Activated T-helper 2 cell treated with anti-CD3 and anti-CD28 coated beads, Interferon-gamma antibody, Interleukin-2, Interleukin-4, amounts not matched to agents 10 μg/mL and 5 μg/mL and 100 μg/mL, durations not matched to agents 14 hours and 24 hours and 36 hours (primary cell): ENCODE measurements around the gene ANKRD65. TPM values are rescaled to one million over a fixed set of nuclear protein-coding genes. Genes with fewer than 3 reads are reported as not detected.

ENCODE experiments used
- DNase-seq: peaks from one replicate; pipeline ENCODE4 v3.0.0; 2021; ENCODE audit warnings: low spot score
- H3K27ac Mint-ChIP-seq: one replicate; pipeline ENCODE4 v1.8.0; 2021; ENCODE audit warnings: mixed read lengths
- H3K27me3 Mint-ChIP-seq: one replicate; pipeline ENCODE4 v1.8.0; 2021; ENCODE audit warnings: low read depth, mixed read lengths
- H3K36me3 Mint-ChIP-seq: one replicate; pipeline ENCODE4 v1.8.0; 2021; ENCODE audit warnings: low read depth, mixed read lengths
- H3K4me1 Mint-ChIP-seq: one replicate; pipeline ENCODE4 v1.8.0; 2021; ENCODE audit warnings: low read depth, mixed read lengths
- H3K4me3 Mint-ChIP-seq: one replicate; pipeline ENCODE4 v1.8.0; 2021; ENCODE audit warnings: low read depth, mild to moderate bottlenecking, moderate library complexity, mixed read lengths
- H3K9me3 Mint-ChIP-seq: one replicate; pipeline ENCODE4 v1.8.0; 2021; ENCODE audit warnings: mixed read lengths
- intact Hi-C: fragments of 100-400 bp; cut with micrococcal nuclease; formaldehyde crosslinking; loops from one replicate; pipeline ENCODE4 v1.15.1; 2023
- total RNA-seq: library from RNA; stranded (reverse); gene quantifications from 2 replicates; pipeline ENCODE4 v1.2.3, GENCODE V29; 2022

ANKRD65 gene
- total RNA-seq, 1 donor from 2014 or later: not detected

DNA sequence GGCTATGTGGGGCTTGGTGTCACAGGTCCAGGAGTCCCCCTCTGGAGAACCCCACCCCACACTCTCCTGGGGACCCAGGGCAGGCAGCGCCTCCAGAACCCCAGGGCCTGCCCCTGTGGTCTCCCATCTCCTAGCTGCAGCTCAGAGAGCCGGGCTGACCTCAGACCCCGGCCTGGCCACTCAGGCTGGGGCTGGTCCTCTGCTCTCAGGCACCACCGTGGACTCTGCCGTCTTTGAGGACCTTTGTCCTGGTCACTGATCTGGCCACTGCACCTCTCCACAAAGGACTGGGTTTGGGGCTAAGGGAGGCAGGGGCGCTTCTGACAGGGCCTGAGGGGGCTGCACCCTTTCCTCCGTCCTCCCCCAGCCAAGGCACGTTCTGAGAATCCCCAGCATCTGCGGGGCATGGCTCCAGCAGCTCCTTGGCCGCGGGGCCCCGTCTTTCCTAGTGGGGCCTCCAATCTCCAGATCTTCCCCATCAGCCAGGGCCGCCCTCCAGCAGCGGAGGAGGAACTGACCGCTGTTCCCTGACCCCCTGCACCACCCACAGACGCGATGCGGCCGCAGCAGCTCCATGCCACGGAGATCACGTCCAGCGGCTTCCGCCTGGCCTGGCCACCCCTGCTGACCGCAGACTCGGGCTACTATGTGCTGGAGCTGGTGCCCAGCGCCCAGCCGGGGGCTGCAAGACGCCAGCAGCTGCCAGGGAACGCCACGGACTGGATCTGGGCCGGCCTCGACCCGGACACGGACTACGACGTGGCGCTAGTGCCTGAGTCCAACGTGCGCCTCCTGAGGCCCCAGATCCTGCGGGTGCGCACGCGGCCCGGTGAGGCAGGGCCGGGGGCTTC lies 17.7 kb upstream of the ANKRD65 start:
- Mint-ChIP-seq H3K4me3 (no peak overlapping the region), H3K27me3 (peaks cover 7% of the 10 kb centered on the region), H3K27ac (no peak overlapping the region), H3K9me3 (no peaks in the 10 kb centered on the region), H3K36me3 (no peaks in the 10 kb centered on the region), H3K4me1 (peaks cover 2% of the 10 kb centered on the region)
- DNase-seq: no peak
- intact Hi-C loops: no loop called here

DNA sequence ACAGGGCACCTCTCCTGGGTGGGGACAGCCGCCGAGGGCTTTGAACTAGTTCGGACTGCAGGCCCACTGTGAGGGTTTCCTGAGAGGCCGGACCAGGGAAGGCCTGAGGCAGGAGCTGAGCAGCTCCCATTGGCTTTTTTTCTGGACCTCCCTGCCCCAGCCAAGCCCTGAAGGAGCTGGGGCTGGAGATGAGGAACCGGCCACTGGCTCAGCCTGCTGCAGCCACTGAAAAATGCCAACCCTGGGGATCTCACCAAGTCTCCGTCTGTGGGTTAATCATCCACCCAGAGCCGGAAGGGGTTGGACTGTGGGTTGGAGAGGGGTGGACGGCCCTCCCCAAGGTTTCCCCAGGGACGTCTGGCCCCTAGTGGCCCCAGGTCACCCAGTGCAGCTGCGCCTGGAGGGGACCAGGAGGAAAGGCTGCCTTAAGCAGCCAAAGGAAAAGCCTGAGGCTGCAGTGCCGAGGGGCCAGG lies 16.9 kb upstream of the ANKRD65 start:
- peaks cover 2% of the 10 kb centered on the region for H3K4me1 Mint-ChIP-seq
- H3K27me3 Mint-ChIP-seq: peaks cover 7% of the 10 kb centered on the region
- H3K27ac Mint-ChIP-seq: no peak overlapping the region
- intact Hi-C loops: no loop called here
- H3K4me3 Mint-ChIP-seq: no peak overlapping the region
- H3K36me3 Mint-ChIP-seq: no peaks in the 10 kb centered on the region
- no peaks in the 10 kb centered on the region for H3K9me3 Mint-ChIP-seq
- DNase-seq: no peak

DNA sequence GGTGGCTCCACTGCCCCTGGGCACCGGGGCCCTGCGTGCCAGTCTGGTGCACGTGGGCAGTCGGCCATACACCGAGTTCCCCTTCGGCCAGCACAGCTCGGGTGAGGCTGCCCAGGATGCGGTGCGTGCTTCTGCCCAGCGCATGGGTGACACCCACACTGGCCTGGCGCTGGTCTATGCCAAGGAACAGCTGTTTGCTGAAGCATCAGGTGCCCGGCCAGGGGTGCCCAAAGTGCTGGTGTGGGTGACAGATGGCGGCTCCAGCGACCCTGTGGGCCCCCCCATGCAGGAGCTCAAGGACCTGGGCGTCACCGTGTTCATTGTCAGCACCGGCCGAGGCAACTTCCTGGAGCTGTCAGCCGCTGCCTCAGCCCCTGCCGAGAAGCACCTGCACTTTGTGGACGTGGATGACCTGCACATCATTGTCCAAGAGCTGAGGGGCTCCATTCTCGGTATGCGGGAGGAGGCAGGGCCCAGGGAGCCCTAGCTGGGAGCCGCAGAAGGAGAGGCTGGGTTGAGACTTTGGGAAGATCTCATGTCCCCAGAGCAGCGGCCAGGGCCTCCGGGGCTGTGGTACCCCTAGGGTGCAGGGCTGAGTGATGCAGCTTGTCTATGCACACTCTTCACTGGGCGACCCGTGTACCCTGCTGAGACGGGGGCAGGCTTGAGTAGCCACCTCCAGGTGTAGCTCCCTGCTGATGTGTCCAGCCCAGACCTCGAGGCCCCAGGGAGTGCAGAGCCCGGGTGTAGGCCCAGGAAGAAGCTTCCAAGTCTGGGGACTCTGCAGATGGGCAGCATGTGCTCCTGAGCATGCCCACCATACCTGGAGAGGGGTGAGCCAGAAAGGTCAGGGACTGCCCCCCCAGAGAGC lies 16.2 kb upstream of the ANKRD65 start:
- peaks cover 2% of the 10 kb centered on the region for H3K4me1 Mint-ChIP-seq
- H3K27me3 Mint-ChIP-seq: peaks cover 7% of the 10 kb centered on the region
- no peak overlapping the region for H3K27ac Mint-ChIP-seq
- no peak for DNase-seq
- no peaks in the 10 kb centered on the region for H3K9me3 Mint-ChIP-seq
- H3K36me3 Mint-ChIP-seq: no peaks in the 10 kb centered on the region
- intact Hi-C loops: no loop called here
- no peak overlapping the region for H3K4me3 Mint-ChIP-seq

DNA sequence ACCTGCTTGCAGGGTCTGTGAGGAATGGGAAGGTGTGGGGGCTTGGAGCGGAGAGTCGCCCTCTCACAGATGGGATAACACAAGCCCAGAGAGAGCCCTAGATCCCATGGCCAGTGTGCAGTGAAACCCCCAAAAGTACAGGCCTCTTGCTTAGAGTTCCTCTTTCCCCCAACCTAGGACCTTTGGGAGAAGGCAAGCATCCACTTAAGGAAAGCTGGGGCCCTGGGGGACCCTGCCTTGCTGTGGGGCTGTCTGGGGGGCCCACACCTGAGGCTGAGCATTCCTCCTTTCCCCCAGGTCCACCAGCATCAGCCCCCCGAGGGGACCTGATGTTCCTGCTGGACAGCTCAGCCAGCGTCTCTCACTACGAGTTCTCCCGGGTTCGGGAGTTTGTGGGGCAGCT lies 15.6 kb upstream of the ANKRD65 start:
- DNase-seq: no peak
- intact Hi-C loops: no loop called here
- Mint-ChIP-seq H3K9me3 (no peaks in the 10 kb centered on the region), H3K27me3 (peaks cover 7% of the 10 kb centered on the region), H3K36me3 (no peaks in the 10 kb centered on the region), H3K27ac (no peak overlapping the region), H3K4me3 (no peak overlapping the region), H3K4me1 (peaks cover 2% of the 10 kb centered on the region)

DNA sequence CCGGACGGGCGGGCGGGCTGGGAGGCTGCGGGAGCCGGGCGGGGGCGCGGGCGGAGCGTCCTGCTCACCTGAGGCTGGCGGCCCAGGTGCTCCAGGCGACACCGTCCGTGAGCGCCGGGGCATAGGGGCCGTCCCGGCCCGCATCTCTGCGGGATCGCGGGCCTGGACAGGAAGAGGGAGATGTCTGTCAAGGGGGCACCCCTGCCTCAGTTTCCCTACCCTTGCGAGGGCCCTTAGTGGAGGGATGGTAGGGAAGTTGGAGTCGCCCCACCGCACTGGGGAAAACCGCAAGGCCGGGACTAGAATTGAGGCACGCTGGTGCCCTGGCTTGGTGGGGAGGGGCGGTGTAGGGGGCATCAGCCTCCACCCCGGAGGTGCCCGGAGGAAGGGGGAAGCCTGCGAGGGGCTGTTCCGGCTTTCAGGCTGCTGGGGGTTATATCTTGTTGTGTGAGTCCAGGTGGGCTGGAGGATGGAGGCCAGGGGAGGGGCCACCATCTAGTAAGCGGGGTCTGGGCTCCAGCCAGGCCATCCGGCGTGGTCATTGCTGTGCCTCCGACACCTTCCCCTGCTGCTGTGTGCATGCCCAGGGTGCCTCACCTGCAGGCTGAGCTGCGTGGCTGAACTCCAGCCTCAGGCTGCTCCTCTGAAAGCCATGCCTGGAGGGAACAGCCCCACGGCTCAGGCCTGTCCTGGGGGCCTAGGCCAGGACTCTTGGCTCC lies 15.0 kb upstream of the ANKRD65 start:
- peak overlapping the region; percentile 51 for H3K4me3 Mint-ChIP-seq
- H3K9me3 Mint-ChIP-seq: no peaks in the 10 kb centered on the region
- no peak overlapping the region for H3K27ac Mint-ChIP-seq
- peaks cover 7% of the 10 kb centered on the region for H3K27me3 Mint-ChIP-seq
- intact Hi-C loops: no loop called here
- no peaks in the 10 kb centered on the region for H3K36me3 Mint-ChIP-seq
- DNase-seq: no peak
- peaks cover 2% of the 10 kb centered on the region for H3K4me1 Mint-ChIP-seq

DNA sequence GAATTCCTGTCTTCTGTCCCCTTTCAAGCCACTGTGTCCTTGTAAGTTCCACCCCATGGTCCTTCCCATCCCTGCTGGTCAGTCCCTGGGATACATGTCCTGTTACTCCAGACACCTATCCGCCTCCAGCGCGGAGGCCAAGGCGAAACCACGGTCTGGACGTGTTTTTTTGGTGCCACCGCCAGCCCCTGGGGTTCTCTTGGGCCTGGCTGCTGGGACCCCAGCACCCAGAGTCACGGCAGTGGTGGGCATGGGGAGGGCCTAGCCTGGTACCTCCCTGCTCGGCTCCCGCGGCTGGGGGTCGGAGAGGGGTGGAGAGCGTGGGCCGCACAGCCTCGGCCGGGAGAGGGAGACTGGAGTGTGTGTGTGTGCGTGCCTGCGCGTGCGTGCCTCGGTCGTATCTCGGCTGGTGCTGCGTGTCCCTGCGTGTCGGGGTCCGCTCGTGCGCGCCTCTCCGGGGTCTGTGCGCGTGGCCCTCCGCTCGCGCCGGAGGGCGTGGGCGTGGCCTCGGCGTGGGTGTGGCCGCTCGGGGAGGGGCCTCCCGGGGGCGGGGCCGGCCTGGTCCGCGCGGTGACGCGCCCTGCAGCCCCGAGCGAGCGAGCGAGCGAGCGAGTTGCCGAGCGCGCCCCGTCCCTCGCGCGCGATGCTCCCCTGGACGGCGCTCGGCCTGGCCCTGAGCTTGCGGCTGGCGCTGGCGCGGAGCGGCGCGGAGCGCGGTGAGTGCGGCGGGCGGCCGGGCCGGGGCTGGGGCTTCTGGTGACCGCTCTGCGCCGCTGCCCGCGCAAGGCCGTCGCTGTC lies 14.2 kb upstream of the ANKRD65 start, which contains the start of gene VWA1:
Gene VWA1 (plus strand): TSS at position 585 of the 798 bp plus-strand sequence. CDS start 59 bp downstream, at position 644.
- peak within 1 kb of the TSS; percentile 51 for H3K4me3 Mint-ChIP-seq
- H3K27ac Mint-ChIP-seq: no peak within 1 kb of the TSS
- peak; percentile 68 for DNase-seq
- no peaks in the 10 kb centered on the region for H3K9me3 Mint-ChIP-seq
- peaks cover 2% of the 10 kb centered on the region for H3K4me1 Mint-ChIP-seq
- peaks cover 7% of the 10 kb centered on the region for H3K27me3 Mint-ChIP-seq
- intact Hi-C loops: no loop called here
- H3K36me3 Mint-ChIP-seq: no peaks in the 10 kb centered on the region

DNA sequence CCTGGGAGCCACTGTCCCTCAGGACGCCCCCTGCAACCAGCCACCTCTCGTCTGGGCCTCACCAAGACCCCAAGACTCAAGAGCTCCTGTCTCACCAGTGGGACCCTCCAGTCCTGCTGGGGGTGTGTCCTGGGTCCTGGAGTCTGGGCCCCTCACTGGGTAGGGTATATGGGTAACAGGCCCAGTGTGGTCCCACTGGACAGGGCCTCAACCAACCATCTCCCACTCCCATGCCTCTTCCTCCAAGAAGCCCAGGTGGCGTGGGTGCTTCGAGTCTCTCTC lies 13.7 kb upstream of the ANKRD65 start:
- H3K27me3 Mint-ChIP-seq: peaks cover 11% of the 10 kb centered on the region
- DNase-seq: no peak
- no peak overlapping the region for H3K27ac Mint-ChIP-seq
- no peaks in the 10 kb centered on the region for H3K36me3 Mint-ChIP-seq
- no peaks in the 10 kb centered on the region for H3K9me3 Mint-ChIP-seq
- H3K4me3 Mint-ChIP-seq: no peak overlapping the region
- intact Hi-C loops: no loop called here
- H3K4me1 Mint-ChIP-seq: peaks cover 2% of the 10 kb centered on the region

DNA sequence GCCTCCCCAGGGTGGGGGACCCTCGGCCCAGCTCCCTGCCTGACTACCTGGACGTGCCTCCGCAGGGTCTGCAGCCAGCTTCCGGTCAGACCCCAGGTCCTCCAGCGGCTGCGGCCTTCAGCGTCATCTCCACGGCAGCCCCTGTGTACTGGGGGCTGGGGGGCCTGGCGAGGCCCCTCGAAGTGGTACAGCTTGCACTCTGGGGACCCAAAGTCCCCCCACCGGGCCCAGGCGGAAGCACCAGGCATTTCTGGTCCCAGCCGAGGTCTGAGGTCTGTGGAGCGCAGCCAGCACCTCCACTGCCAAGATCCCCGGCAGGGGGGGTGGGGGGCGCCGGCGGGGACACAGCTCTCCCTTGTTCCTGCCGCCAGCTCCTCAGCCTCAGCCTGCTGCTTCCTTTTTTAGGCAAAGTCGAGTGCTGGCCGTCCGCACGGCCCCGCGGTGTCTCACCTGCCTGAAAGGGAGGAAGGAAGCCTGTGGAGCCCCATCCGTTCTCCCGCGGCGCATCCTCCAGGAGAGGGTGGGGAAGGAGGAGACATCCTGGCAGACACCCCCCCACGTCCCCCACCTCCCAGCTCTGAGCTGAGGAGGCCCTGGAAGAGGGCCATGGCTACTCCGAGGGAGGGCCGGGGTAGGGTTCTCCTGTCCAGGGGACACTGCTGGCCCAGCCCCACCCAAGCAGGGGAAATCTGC lies 13.2 kb upstream of the ANKRD65 start:
- H3K36me3 Mint-ChIP-seq: no peaks in the 10 kb centered on the region
- no peaks in the 10 kb centered on the region for H3K9me3 Mint-ChIP-seq
- peaks cover 2% of the 10 kb centered on the region for H3K4me1 Mint-ChIP-seq
- no peak for DNase-seq
- intact Hi-C loops: no loop called here
- no peak overlapping the region for H3K27ac Mint-ChIP-seq
- H3K27me3 Mint-ChIP-seq: peaks cover 15% of the 10 kb centered on the region
- H3K4me3 Mint-ChIP-seq: no peak overlapping the region

DNA sequence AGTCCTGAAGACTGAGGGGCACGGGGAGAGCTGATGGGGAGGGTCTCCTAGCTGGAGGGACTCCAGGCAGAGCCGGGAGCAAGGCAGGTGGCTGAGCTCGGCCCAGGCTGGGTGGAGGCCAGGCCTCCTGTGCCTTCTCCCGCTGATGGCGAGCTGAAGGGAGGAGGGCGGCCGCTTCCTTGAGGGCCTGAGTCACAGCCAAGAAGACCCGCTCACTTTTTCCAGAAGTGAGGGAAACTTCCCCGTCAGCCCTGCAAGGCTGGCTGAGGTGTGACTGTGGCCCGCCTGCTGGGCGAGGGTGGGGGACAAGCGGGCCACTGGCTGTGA lies 12.7 kb upstream of the ANKRD65 start:
- Mint-ChIP-seq H3K9me3 (no peaks in the 10 kb centered on the region), H3K27ac (no peak overlapping the region), H3K4me1 (peaks cover 2% of the 10 kb centered on the region), H3K4me3 (no peak overlapping the region), H3K36me3 (no peaks in the 10 kb centered on the region), H3K27me3 (peaks cover 15% of the 10 kb centered on the region)
- intact Hi-C loops: no loop called here
- no peak for DNase-seq

DNA sequence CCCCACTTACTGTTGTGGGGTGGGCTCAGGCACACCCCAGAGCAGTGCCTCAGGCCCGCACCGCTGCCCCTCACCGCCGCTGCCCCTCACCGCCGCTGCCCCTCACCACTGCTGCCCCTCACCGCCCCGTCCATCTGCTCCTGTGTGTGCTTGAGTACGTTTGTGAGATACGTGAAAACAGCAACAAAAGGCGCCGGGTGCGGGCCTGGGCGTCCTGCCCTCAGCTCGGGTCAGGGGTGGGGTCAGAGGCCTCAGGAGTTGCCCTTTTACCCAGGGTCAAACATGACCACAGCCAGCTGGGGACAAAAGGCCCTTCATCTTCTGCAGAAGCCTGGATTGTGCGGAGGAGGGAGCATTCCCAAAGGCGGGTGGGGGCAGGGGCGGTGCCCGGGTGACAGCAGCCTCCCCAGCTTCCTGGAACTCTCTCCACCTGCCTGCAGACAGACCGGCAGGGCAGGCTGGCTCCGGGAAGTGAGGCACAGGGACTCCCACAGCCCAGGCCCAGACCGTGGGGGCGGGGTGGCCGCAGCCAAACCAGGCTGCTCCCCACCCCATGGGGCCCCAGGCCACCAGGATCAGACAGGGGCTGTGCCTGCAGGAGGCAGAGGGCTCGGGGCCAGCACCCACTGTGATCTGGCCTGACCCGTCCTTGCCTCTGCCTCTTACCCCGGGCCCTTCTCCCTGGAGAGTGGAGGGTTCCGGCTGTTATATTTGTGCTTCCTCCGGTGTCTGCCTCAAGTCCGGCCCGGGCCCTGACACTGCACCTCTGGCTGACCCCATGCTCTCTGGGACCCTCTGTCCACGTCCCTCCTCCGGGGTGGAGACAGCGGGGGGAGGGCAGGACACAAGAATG lies 12.1 kb upstream of the ANKRD65 start:
- Mint-ChIP-seq H3K4me1 (peaks cover 2% of the 10 kb centered on the region), H3K4me3 (no peak overlapping the region), H3K27ac (no peak overlapping the region), H3K27me3 (peaks cover 20% of the 10 kb centered on the region), H3K36me3 (no peaks in the 10 kb centered on the region), H3K9me3 (no peaks in the 10 kb centered on the region)
- no peak for DNase-seq
- intact Hi-C loops: no loop called here

DNA sequence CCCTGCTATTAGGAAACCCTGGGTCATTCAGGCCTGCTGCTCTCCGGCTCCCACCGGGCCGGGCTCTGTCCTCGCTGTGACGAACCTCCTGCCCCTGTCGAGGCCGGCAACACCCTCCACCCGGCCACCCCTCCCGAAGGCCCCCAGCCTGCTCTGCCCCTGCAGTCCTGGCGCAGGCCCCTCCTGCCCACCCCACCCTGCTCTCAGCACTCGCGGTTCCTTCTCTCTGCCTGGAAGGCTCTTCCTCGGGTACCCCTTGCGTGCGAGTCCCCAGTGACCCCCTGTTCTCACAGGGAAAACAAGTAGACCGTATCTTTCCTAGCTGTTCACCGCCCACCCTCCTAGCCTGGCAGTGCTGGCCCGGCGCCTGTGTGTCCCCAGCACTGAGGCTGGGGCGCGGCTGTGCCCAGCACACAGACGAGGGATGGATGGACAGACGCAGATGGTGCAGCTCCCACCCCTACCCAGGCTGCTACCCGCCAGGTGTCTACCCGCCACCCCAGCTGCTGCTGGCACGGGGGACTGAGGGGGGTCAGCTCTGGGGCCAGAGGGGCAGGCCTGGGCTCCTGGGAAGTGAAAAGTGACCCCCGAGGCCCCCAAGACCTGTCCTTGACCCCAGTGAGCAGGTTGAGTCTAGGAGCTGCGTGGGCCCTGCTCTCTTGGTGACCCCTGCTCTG lies 11.3 kb upstream of the ANKRD65 start:
- H3K27ac Mint-ChIP-seq: no peak overlapping the region
- H3K36me3 Mint-ChIP-seq: no peaks in the 10 kb centered on the region

More for the DNA sequence above, 11.3 kb upstream of the ANKRD65 start:
- peaks cover 2% of the 10 kb centered on the region for H3K4me1 Mint-ChIP-seq
- intact Hi-C loops: no loop called here
- DNase-seq: no peak
- H3K4me3 Mint-ChIP-seq: no peak overlapping the region
- no peaks in the 10 kb centered on the region for H3K9me3 Mint-ChIP-seq
- H3K27me3 Mint-ChIP-seq: peaks cover 20% of the 10 kb centered on the region
